ENCODE measurements around the gene L3MBTL4.
"Not testable (repeated sequence)": the region's sequence is repeated elsewhere in the genome, so short reads cannot be mapped to it uniquely, and the experiment has no call there.

The L3MBTL4 gene

DNA sequence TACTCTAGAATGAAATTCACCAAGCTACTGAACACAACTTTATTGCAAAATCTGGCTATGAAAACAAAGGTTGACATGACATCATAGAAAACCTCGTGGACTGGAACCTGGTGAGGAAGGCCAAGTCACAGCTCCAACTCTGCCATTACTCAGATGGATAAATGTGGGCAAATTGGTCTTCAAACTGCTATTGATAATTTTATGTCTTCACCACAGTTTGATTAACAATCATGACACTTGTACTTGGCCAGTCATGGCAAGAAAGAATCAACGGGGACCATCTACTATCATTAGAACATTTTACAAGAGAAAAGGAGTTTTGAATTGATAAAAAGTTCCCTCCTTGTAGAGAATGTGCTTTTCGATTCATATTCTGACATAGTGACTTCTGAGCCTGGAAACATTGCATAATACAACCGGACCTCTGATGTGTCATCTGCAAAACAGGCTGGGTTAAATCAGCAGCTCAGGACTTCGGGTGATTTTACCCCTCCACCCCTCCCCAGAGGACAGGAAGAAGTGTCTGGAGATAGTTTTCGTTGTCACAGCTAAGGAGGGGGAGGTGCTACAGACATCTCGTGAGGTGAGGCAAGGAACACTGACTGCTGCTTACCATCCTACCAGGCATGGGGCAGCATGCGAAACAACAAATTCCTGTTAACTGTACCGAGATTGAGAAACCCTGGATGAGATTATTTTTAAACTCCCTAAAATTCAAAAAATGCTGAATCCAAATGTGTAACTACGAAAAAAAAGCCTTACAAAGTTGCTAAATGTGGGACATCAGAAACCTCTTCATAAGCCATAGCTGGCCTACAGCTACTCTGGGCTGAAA lies 8.4 kb downstream of the L3MBTL4 start:
- peak; percentile 88 for DNase-seq

DNA sequence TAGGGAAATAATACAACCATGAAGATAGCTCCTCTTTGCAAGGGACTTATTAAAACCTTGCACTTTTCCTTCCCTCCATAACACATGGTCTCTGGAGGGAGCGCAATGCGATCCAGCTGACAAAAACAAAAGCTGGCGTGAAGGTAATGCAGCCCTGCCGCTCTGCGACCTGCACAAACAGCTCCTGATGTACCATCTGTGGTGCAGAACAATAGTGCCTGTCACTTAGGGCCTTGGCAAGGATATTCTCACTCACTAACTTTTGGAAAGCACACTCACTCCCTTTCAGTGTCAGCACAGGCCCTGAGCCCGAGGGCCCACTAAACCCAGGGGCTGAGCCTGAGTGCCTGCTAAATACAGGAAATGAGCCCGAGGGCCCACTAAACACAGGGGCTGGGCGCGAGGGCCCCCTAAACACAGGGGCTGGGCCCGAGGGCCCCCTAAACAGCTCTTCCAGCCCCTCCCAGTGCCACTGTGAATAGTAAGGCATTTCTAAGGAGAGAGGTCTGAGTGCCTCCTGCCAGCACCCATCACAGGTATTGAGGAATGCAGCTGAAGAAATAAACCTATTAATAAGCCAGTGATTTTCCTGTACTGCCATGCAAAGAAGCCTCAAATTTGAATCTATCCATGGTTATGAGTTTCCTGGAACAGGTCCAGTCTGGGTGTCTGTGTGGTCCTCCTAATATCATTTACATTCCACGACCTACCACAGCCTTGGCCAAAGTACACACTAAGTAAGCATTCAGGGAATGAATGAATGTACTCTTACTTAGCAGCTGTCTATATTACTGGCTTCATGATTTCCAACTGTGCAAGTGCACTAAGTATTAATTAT lies 9.3 kb downstream of the L3MBTL4 start:
- peak; percentile 99 for DNase-seq

DNA sequence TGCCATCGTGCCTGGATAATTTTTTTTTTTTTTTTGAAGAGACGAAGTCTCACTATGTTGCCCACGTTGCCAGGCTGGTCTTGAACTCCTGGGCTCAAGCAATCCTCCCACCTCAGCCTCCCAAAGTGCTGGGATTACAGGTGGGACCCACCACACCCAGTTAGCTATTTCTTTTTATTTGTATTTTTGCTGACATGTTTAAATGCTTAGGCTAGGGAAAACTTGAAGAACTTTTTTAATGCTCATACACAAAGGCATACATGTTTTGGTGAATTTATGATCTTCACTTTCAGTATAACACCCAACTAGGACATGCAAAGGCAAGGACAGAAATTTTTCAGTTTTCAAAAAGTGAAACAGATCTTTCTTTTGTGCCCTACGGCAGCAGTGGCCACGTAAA lies 9.9 kb downstream of the L3MBTL4 start:
- peak; percentile 37 for DNase-seq

DNA sequence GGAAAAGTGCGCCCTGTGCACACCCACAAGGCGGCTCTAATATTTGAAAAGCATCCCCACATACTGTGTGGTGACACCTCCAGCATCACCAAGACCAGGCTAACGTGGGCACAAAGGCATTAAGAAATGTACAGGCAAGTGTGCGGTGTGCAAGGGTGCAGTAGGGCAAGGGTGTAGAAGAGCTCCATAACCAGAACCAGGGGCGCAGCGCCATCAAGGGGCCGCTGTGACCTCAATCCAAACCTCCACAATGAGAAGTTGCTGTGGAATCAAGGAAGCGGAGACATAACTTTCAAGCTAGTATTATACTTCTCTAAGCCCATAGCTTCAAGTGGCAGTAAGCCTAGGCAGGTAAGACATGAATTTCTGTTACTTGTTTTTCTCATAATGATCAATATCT lies 13.0 kb downstream of the L3MBTL4 start:
- DNase-seq: peak; percentile 70

DNA sequence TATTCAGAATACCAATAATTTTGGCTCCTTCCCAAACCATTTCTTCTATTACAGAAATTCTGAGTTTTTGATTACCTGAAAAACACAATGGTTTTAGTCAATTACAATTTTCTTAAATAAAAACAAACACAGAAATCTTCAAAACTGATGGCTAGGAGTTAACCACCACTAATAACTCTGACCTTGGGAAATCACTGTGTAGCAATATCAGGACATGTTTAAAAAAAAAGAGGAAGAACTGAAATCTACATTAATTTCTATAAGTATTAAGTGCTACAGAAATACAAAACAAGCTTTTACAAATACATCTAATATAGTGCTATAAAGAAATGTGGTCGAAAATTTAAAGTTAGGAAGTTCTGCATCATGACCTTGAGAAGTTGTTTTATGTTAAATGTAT lies 14.9 kb downstream of the L3MBTL4 start:
- no peak for DNase-seq

DNA sequence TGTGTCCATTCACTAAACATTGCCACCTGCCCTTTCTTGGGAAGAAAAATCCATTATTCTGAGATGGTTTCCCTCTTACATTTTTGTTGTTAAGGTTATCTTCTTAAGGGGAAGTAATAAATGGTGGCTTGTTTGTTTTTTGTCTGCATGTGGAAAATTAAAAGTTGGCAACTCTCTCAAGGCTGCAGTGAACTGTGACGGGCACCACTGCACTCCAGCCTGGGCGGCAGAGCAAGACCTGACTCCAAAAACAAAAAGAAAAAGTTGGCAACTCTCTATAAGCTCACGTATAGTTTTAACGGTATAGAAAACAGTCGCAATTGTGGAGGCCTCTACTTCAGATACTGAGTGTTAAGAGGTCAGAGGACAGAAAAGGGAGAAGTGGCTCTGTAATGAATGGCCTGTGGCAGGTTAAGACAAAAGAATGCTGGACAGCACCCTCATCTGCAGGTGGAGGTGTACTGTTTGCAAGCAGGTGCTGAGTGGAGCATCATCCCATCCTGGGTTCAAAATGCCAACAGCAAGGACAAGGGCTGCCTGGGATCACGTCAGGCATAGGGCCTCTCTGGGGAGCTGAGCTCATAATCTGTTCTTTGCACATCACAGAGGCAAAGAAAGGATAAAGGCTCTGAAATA lies 16.7 kb downstream of the L3MBTL4 start:
- peak; percentile 43 for DNase-seq

DNA sequence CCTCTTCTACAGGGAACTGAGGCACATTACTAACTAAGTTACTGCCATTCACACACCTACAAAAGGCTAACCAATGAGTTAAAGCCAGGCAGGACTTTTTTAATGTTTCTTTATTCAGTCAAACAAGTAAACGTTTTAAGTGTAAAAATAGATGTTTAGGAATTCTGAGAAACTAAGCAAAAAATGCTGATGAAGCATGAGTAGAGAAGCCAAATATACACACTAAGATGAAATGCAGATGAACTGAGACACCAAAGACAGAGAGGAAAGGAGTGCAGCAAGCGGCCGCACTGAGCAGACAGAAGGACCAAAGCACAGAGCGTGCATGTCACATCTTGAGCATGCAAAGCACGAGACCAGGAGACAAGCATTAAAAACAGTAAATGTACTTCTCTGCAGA lies 17.9 kb downstream of the L3MBTL4 start:
- no peak for DNase-seq

DNA sequence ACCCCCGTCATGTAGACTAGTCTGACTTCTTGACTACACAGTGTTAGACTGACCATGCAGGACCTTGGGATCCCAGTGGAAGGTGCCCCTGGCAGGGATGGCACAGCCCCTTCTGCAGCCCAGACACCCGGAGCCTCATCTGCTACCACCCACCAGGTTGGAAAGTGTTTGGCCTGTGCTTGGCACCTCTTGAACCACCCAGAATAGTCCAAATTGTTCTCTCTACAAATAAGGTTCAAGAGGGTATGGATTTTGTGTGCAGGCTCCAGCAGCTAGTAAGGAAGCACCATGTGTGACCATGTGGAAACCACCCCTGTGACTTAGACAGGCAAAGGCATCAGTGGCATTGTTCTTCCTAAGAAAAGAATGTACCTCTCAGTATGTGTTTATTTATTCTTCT lies 18.4 kb downstream of the L3MBTL4 start:
- DNase-seq: no peak

DNA sequence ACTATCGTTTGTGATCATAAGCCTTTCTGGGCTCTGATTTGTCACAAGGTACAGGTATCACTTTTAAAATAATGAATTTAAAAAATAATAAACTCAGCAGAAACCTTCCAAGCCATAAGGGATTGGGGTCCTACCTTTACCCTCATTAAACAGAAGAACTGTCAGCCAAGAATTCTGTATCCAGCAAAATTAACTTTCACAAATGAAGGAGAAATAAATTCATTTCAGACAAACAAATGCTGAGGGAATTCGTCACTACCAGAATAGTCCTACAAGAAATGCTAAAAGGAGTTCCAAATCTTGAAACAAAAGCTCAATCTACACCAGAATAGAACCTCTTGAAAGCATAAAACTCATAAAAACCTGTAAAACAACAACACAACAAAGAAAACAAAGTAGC lies 25.7 kb downstream of the L3MBTL4 start:
- no peak for DNase-seq

DNA sequence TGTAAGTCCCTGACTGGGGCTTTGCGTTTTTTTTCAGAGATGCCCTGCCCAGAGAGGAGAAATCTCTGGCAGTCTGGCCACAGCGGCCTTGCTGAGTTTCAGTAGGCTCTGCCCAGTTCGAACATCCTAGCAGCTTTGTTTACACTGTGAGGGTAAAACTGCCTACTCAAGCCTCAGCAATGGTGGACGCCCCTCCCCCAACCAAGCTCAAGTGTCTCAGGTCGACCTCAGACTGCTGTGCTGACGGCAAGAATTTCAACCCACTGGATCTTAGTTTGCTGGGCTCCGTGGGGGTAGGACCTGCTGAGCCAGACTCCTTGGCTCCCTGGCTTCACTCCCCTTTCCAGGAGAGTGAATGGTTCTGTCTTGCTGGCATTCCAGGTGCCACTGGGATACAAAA lies 31.7 kb downstream of the L3MBTL4 start:
- DNase-seq: no peak

DNA sequence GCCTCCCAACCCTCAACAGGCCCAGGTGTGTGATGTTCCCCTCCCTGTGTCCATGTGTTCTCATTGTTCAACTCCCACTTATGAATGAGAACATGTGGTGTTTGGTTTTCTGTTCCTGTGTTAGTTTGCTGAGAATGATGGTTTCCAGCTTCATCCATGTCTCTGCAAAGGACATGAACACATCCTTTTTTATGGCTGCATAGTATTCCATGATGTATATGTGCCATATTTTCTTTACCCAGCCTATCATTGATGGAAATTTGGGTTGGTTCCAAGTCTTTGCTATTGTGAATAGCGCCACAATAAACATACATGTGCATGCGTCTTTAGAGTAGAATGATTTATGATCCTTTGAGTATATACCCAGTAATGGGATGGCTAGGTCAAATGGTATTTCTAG lies 37.2 kb downstream of the L3MBTL4 start:
- DNase-seq: not testable (repeated sequence)

DNA sequence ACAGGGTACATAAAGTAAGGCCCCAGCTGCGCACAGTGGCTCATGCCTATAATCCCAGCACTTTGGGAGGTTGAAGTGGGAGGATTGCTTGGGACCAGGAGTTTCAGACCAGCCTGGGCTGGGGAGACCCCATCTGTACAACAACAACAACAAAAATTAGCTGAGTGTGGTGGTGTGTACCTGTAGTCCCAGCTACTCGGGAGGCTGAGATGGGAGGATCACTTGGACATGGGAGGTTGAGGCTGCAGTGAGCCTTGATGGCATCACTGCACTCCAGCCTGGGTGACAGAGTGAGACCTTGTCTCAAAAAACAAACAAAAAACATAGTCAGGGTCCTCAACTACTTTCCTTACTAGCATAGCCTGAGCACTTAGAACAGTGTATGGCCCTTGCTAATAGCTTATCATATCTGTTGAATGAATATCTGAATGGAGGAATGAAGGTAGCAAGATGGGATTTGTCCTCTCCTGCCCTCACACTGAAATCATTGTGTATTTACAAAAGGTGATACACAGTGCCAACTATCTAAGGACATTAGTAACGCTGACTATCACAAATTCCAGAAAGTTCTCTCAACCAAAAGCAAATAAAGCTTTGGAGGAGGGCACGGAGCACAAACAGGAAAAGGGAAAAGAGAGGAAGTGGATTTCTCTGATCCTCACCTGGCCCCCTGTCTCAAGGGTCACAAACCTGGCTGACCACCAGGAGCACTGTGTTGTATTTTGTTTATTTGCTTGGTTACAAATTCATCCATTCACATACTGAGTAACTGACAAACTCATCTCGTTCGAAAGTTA lies 38.1 kb downstream of the L3MBTL4 start:
- DNase-seq: no peak

DNA sequence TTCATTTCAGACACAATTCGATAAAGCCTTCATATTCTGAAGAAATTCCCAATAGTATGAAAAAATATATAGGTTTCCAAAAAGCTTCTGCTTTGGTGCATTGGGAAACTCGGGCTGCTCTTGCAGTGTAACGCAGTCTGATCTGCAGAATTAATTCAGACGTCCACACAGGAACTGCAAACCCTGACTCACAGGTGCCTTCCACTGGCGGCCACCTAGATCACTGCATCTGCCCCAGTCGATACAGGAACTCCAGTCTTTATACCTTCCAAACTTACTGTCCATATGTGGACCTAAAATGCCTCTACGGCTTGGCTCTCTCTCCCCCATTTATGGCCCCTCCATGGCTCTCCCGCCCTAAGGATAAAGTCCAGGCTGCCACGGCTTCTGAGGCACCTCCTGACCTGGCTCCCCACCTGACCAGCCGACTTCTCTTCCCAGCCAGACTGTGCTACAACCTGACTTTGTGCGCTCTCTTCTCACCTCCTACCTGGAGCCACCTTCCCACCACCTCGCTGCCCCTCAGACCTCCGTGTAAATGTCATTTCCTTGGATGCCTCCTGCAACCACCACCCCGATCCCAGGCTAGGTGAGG lies 39.7 kb downstream of the L3MBTL4 start:
- DNase-seq: peak; percentile 68

DNA sequence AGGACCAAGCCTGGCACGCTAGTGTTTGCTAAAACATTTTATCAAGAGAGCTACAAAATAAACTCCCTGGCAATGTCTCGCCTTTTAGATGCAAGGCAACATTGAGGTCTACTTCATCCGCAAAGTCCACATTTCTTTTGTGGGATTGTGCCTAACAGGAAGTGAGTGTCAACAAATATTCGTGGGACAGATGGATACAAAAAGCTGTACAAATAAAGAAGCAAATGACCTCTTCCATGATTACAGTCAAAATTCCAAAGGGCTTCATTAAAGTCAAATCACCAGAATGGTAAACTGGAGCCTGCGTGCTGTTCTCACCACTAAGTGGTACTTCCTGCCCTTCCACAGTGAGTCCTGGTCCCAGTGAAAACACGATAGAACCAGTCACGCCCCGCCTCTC lies 40.4 kb downstream of the L3MBTL4 start:
- DNase-seq: peak; percentile 95

DNA sequence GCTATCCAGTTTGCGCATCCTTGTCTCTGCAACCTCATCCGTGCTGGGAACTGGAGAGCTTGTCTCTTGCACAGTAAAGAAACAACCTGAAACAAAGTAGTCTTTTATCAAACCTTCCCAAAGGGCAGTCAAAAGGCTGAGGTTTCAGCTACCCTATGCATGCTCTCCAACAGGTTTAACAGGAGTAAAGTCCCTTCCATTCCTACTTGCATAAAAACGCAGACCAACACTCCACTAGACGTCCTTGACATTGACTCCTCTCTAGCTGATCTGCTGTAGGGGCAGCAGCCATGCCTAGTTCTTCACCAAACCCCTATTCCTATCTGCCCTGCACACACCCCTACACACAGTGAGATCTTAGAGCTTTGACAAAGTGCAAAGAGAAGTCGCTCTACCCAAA lies 41.5 kb downstream of the L3MBTL4 start:
- no peak for DNase-seq

DNA sequence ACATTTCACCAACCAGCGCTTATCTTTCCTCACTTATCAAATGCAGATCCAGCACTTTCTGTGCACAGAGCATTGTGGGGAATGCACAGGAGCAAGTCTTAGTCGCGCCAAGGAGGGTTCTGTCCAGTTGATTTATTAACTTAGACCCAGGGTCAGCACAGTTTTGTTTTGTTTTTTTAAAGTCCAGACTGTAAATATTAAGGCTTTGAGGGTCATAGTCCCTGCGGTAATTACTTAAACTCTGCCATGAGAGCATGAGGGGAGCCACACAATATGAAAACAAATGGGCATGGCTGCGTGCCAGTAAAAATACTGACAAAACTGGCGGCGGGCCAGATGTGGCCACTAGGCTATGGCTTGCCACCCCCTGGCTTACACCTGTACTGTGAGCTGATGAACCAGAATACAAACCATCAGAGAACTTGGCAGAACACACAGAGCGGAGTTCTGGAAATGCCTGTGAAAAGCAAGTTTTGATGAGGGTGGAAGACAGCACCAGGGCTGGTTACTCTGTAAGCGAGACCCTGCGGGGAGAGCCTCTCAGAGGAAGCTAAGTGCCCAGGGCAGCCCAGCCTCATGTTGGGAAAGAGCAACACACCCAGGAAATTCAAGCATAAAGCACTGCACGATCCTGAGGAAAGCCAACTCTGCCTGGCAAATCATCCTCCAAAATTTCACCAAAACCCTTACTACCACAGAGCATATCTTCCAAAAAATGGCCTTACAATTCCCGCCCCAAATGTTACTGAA lies 43.6 kb downstream of the L3MBTL4 start:
- DNase-seq: peak; percentile 99

DNA sequence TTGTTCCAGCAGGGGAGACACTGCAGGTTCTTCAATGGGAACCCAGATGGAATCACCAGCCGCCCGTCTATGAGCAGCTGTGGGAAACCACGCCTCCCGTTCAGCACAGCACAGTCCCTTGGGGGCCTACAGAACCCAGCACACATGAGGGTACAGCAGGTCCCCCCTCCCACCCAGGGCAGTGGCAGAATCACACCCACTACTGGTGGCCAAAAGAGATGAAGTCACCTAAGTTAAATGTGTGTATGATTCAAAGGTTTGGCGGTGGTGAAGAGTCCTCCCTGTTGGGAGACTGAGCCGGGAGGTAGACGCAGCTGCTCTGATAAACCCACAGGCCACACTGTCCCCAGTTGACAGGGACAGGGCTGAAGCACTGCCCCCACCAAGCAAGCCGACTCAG lies 44.3 kb downstream of the L3MBTL4 start:
- peak; percentile 97 for DNase-seq

DNA sequence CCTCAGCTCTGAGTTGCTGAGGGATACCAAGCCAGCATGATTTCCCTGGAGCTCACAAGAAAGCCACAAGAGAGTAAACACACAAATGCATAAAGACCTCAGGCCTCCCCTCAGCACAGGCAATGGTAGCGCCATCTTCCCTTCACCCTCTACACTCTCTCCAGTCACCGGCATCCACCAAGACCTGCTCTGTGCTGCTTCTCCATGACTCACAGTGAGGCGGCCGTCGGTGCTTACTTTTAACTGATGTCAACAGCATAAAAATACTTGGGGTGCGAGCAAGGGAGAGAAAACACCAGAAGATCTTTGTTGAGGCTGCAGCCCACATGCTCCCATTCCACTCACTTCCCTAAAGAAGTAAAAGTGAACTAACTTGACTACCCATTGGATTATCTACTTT lies 46.7 kb downstream of the L3MBTL4 start:
- no peak for DNase-seq

DNA sequence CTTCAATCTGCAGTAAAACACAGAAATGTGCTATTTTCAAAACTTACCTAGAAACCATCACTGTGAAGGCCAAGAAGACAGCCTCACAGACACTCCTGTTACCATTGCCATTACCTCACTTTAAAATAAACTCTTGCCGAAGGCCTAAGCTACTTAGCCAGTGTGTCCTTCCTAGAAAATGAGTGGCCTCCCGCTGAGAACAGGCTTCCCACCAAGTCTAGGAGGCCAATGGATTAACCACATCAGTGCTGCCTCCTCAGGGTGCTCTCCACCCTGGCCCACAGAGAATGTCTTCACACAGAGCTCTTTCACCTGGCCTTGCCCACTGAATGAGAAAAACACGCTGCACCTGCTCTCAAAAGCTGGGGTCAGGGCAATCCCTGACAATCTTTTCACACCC lies 47.5 kb downstream of the L3MBTL4 start:
- DNase-seq: peak; percentile 62

DNA sequence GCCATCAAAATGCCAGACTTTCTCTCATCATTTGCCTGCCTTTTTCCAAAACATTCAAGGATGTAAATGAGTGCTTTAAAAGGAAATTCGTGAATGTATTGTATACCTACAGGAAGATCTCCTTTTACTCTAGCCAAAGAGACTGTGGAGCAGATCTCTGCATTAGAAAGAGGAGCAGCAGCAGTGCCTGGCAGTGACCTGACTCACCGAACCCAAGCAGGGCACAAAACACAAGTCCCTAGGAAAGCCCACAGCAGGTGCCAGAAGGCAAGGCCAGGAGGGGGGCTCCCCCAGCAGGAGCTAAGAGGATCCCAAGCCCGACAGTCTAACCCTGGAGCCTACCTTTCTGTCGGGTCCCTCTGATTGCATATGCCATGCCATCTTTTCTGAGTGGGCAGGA lies 47.9 kb downstream of the L3MBTL4 start:
- DNase-seq: peak; percentile 73

DNA sequence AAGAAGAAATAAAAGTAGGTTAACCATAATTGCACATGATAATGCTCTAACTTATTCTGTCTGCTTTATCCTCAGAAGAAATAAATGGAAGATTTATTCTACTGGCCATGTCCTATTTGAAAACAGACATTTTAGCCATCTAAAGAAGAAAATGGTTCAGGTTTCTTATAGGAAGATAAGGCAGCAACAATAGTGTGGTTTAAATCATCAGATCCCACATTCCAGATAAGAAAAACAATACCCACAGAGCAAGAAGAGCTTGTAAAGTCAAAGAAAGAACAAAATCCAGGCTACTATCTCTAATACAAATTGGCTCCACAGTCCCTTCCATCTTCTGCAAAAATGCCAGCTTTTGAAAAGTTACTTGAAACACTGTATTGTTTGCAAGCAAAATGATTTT lies 49.3 kb downstream of the L3MBTL4 start:
- DNase-seq: no peak

DNA sequence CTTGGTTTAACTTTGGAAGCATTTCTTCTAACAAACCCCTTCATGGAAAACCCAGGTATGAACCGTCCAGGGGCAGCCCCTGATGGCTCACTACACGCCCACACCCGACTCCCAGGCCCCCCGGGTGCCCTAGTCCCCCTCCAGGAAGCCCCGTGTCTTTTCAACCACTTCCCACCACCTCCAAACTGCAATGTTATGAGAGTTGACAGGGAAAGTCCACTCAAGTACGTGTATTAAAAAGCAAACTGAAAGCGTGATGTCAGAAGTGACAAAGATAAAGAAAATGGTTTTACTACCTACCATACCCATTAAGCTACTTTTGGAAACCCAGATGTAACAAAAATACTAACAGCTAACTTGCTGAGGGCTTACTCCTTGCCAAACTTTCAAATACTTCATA lies 51.5 kb downstream of the L3MBTL4 start:
- DNase-seq: no peak
